NB4 (cell line): ENCODE results near the gene EPAS1.
A peak's percentile ranks its signal among the peaks of the same experiment; 100 is the strongest.

Source experiments
- DNase-seq: peaks from one replicate; pipeline ENCODE4 v3.0.0; 2010; ENCODE audit warnings: low read depth
- H3K4me3 ChIP-seq: one replicate; pipeline ENCODE4 v1.5.1; 2011; ENCODE audit warnings: mild to moderate bottlenecking, low read depth, low read length, moderate library complexity
- MYC ChIP-seq: IDR thresholded peaks from 2 replicates; pipeline ENCODE4 v1.6.1; 2011; ENCODE audit warnings: low read depth, low read length
- POLR2A ChIP-seq: IDR thresholded peaks from 2 replicates; pipeline ENCODE4 v1.6.1; 2011; ENCODE audit warnings: mild to moderate bottlenecking; ENCODE audit not compliant: insufficient read length; ENCODE audit errors: extremely low read depth
- TF ChIP-seq, protein P1 (sequence below): IDR thresholded peaks from 2 replicates; pipeline ENCODE4 v1.6.1; 2011; ENCODE audit warnings: low read depth, low read length
- TF ChIP-seq, protein P2 (sequence below): IDR thresholded peaks from one replicate; pipeline ENCODE4 v1.5.1; 2012; ENCODE audit warnings: low read depth, low read length

Gene EPAS1

GRCh38 chr2:46323730-46324129, 26.5 kb downstream of the EPAS1 start:
- TF ChIP-seq POLR2A (no peak), MYC (no peak)
- TF ChIP-seq, protein P1, sequence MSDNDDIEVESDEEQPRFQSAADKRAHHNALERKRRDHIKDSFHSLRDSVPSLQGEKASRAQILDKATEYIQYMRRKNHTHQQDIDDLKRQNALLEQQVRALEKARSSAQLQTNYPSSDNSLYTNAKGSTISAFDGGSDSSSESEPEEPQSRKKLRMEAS: no peak
- TF ChIP-seq, protein P2, sequence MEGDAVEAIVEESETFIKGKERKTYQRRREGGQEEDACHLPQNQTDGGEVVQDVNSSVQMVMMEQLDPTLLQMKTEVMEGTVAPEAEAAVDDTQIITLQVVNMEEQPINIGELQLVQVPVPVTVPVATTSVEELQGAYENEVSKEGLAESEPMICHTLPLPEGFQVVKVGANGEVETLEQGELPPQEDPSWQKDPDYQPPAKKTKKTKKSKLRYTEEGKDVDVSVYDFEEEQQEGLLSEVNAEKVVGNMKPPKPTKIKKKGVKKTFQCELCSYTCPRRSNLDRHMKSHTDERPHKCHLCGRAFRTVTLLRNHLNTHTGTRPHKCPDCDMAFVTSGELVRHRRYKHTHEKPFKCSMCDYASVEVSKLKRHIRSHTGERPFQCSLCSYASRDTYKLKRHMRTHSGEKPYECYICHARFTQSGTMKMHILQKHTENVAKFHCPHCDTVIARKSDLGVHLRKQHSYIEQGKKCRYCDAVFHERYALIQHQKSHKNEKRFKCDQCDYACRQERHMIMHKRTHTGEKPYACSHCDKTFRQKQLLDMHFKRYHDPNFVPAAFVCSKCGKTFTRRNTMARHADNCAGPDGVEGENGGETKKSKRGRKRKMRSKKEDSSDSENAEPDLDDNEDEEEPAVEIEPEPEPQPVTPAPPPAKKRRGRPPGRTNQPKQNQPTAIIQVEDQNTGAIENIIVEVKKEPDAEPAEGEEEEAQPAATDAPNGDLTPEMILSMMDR: no peak
- no peak overlapping the region for H3K4me3 ChIP-seq
- no peak for DNase-seq

- TF ChIP-seq, protein P2: no peak
- TF ChIP-seq POLR2A (no peak), MYC (no peak)
- TF ChIP-seq, protein P1: no peak
- DNase-seq: no peak
Measured at GRCh38 chr2:46325182-46325928, 28.1 kb downstream of the EPAS1 start.

DNA sequence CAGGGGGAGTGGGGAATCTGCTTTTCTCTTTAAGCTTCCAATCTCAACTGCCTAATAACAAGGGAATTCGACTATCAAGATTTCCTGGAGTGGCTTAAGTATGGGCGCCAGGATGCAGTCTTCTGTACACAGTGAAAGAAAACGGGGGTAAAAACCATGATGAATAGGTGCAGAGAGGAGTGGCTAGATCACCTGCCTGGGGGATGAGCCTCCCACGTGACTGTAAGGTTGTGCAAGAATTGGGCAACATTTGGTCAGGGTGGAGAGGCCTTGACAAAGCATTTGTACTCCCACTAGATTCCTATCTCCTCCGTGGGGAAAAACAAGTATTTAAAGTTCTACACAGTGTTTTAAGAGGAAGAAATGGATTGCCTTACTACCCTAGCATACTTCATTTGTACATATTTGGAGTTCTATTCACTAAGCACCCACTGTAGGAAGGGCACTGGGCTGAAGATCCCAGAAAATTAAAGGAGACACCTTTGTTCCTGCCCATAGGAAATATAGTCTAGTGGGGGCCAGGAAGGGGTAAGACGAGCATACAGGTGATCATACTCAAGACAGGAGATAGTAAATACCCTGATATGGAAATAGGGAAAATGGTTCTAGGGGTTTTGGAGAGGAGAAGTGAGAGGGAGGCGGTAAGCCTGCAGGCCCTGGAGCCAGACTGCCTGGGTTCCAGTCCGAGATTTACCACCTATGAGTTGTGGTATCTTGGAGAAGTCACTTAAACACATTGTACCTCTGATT, 29.2 kb downstream of the EPAS1 start:
- peak; percentile 49 for DNase-seq

More at GRCh38 chr2:46325182-46325928, 28.1 kb downstream of the EPAS1 start:
- H3K4me3 ChIP-seq: no peak overlapping the region

DNA sequence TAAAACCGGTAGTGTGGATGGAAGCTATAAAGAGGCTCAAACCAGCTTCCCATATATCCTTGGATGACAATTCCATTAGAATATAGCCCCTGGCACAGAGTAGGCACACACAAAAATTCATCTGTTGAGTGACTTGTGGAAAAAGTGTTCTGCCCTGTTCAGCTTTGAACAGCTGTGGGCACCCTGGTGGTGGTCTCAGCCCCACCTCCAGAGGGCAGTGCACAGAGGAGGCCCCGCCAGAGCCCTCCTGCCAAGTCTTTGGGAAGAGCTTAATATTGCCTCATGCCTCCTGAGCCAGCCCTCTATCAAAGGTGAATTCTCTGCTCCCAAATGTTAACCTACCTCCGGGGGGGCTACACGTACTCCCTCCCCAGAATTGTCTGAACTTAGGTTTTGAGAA, 30.4 kb downstream of the EPAS1 start:
- no peak for DNase-seq
- TF ChIP-seq, protein P2: peak; percentile 40
- TF ChIP-seq MYC (no peak), POLR2A (no peak)

More for the DNA sequence above, 29.2 kb downstream of the EPAS1 start:
- TF ChIP-seq, protein P1: 0 out of 2 replicates have a peak, but pooled peaks have one; percentile 26
- no peak for TF ChIP-seq MYC
- H3K4me3 ChIP-seq: no peak overlapping the region

DNA sequence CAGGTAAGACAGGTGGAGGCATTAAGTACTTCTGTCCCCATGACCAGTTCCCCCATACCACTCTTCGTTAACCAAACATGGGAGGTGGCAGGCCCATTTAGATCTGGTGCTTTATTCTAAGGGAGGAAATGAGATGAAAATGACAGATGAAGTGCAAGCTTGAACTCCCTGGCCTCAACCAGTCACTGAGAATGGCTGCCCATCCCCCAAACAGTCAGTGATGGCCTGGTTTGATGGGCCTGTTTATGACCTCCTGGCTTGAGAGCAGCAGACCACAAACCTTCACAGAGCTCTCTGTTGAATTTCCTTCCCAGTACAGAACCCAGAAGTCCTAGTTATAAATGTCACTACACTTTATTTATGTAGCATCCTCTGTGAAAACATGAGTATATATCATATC, 31.1 kb downstream of the EPAS1 start:
- DNase-seq: no peak
- TF ChIP-seq, protein P2: no peak
- TF ChIP-seq POLR2A (no peak), MYC (no peak)
- TF ChIP-seq, protein P1: no peak
- no peak overlapping the region for H3K4me3 ChIP-seq

More for the DNA sequence above, 30.4 kb downstream of the EPAS1 start:
- no peak overlapping the region for H3K4me3 ChIP-seq

GRCh38 chr2:46328829-46329228, 31.6 kb downstream of the EPAS1 start:
- no peak for DNase-seq
- TF ChIP-seq MYC (no peak), POLR2A (no peak)
- TF ChIP-seq, protein P1: no peak
- TF ChIP-seq, protein P2: no peak
- no peak overlapping the region for H3K4me3 ChIP-seq
